GM23248 (cell line): Measurements from ENCODE around the gene OS9. TPM values are rescaled to one million over a fixed set of nuclear protein-coding genes. Genes with fewer than 3 reads are reported as not detected.

Experiments
- DNase-seq: peaks from one replicate; pipeline ENCODE4 v3.0.0-alpha.2; 2015
- H2AFZ ChIP-seq: fragments of 200-600 bp; sonication (generic); 2 replicates; pipeline ENCODE4 v1.6.1; 2016; ENCODE audit warnings: antibody characterized with exemption
- H3F3A ChIP-seq: fragments of 200-600 bp; sonication (generic); 2 replicates; pipeline ENCODE4 v1.6.1; 2016; ENCODE audit warnings: mild to moderate bottlenecking, antibody characterized with exemption, mixed run types; ENCODE audit not compliant: insufficient read depth
- H3K27ac ChIP-seq: fragments of 200-600 bp; sonication (generic); 2 replicates; pipeline ENCODE4 v1.5.1; 2016; ENCODE audit warnings: mild to moderate bottlenecking
- H3K27me3 ChIP-seq: fragments of 200-600 bp; sonication (generic); replicated peaks from 2 replicates; pipeline ENCODE4 v1.6.1; 2016; ENCODE audit warnings: mild to moderate bottlenecking; ENCODE audit not compliant: insufficient read depth
- H3K36me3 ChIP-seq: fragments of 200-600 bp; sonication (generic); 2 replicates; pipeline ENCODE4 v1.6.1; 2016; ENCODE audit warnings: low read depth, mild to moderate bottlenecking
- H3K4me1 ChIP-seq: fragments of 200-600 bp; sonication (generic); 2 replicates; pipeline ENCODE4 v1.6.1; 2016; ENCODE audit warnings: mild to moderate bottlenecking; ENCODE audit not compliant: insufficient read depth
- H3K4me2 ChIP-seq: fragments of 200-600 bp; sonication (generic); one replicate; pipeline ENCODE4 v1.6.1; 2016; ENCODE audit warnings: mild to moderate bottlenecking; ENCODE audit not compliant: unreplicated experiment
- H3K4me3 ChIP-seq: fragments of 200-600 bp; sonication (generic); 2 replicates; pipeline ENCODE4 v1.5.1; 2016; ENCODE audit warnings: mild to moderate bottlenecking
- H3K79me2 ChIP-seq: fragments of 200-600 bp; sonication (generic); 2 replicates; pipeline ENCODE4 v1.6.1; 2016; ENCODE audit warnings: mild to moderate bottlenecking; ENCODE audit not compliant: insufficient read depth
- H3K9ac ChIP-seq: fragments of 200-600 bp; sonication (generic); 2 replicates; pipeline ENCODE4 v1.6.1; 2016; ENCODE audit warnings: mild to moderate bottlenecking
- H3K9me2 ChIP-seq: fragments of 200-600 bp; sonication (generic); 2 replicates; pipeline ENCODE4 v1.6.1; 2016; ENCODE audit warnings: mixed run types, mild to moderate bottlenecking, moderate library complexity; ENCODE audit not compliant: insufficient read depth
- H3K9me3 ChIP-seq: fragments of 200-600 bp; sonication (generic); one replicate; pipeline ENCODE4 v1.6.1; 2017; ENCODE audit warnings: low read depth
- H4K20me1 ChIP-seq: fragments of 200-600 bp; sonication (generic); 2 replicates; pipeline ENCODE4 v1.6.0; 2016; ENCODE audit not compliant: insufficient read depth
- EZH2 ChIP-seq: fragments of 200-600 bp; sonication (generic); IDR thresholded peaks from 2 replicates; pipeline ENCODE4 v1.6.1; 2018; ENCODE audit warnings: antibody characterized with exemption, mild to moderate bottlenecking; ENCODE audit not compliant: insufficient read depth, poor library complexity, severe bottlenecking
- EZH2phosphoT487 ChIP-seq: fragments of 200-600 bp; sonication (generic); IDR thresholded peaks from 2 replicates; pipeline ENCODE4 v1.6.1; 2018; ENCODE audit warnings: antibody characterized with exemption, moderate library complexity, mild to moderate bottlenecking, low read depth; ENCODE audit not compliant: insufficient read depth
- WGBS, 2 experiments: methylation state at CpG; one replicate each; pipeline ENCODE4 v1.1.6; 2015 to 2017; ENCODE audit warnings: low lambda C conversion rate in 2 of 2, low coverage in 1 of 2; ENCODE audit errors: missing lambda C conversion rate in 2 of 2; 5-methylcytosine and 5-hydroxymethylcytosine counted together
- in situ Hi-C: fragments of 300-500 bp; cut with MboI; formaldehyde crosslinking; loops from 2 replicates; pipeline ENCODE4 v1.15.0; 2020
- polyA plus RNA-seq: library from polyadenylated mRNA; unstranded; fragments of >200 nt; fragmentation: Nextera tagmentation; extraction: Ambion mirVana; gene quantifications from 2 replicates; pipeline ENCODE4 v1.2.1, GENCODE V29; 2016
- total RNA-seq: library from RNA; depleted of rRNA; stranded (reverse); fragments of >200 nt; shearing (Covaris generic); gene quantifications from 2 replicates; pipeline ENCODE4 v1.2.3, GENCODE V29; 2014

OS9 gene
- total and polyA plus RNA-seq, 2 experiments from 2014 or later: 186 to 329 TPM

GRCh38 chr12:57732726-57733593 is 39.0 kb downstream of the OS9 start:
- H3K9me2 ChIP-seq: no peaks in the 10 kb centered on the region
- 68% methylated on average over 11 of the region's 11 CpGs for WGBS, 2 experiments
- H3K27me3 ChIP-seq: peaks cover 18% of the 10 kb centered on the region
- no peak overlapping the region for H3K4me2 ChIP-seq
- H3K9me3 ChIP-seq: no peaks in the 10 kb centered on the region
- no peaks in the 10 kb centered on the region for H4K20me1 ChIP-seq
- DNase-seq: peak; percentile 43
- no peak overlapping the region for H3K9ac ChIP-seq
- H3F3A ChIP-seq: no peaks in the 10 kb centered on the region; the same call in 1 of the 2 replicates
- no peaks in the 10 kb centered on the region for H3K79me2 ChIP-seq
- H3K36me3 ChIP-seq: no peaks in the 10 kb centered on the region
- TF ChIP-seq EZH2phosphoT487: no peak
- no peak for TF ChIP-seq EZH2
- H3K4me1 ChIP-seq: no peaks in the 10 kb centered on the region
- no peak overlapping the region for H2AFZ ChIP-seq
- in situ Hi-C loops: no loop called here
- H3K27ac ChIP-seq: no peak overlapping the region
- H3K4me3 ChIP-seq: no peak overlapping the region

GRCh38 chr12:57733928-57734327 is 40.0 kb downstream of the OS9 start:
- no peak overlapping the region for H2AFZ ChIP-seq
- H3K27ac ChIP-seq: no peak overlapping the region
- peaks cover 25% of the 10 kb centered on the region for H3K27me3 ChIP-seq
- DNase-seq: no peak
- H3K36me3 ChIP-seq: no peaks in the 10 kb centered on the region
- H3K4me2 ChIP-seq: no peak overlapping the region
- no peaks in the 10 kb centered on the region for H4K20me1 ChIP-seq
- H3K9ac ChIP-seq: no peak overlapping the region
- H3K4me3 ChIP-seq: no peak overlapping the region
- WGBS, 2 experiments: 70 to 92% methylated on average over 6 of the region's 6 CpGs
- TF ChIP-seq EZH2 (no peak), EZH2phosphoT487 (no peak)
- H3K9me2 ChIP-seq: no peaks in the 10 kb centered on the region
- in situ Hi-C loops: no loop called here
- H3K9me3 ChIP-seq: no peaks in the 10 kb centered on the region
- no peaks in the 10 kb centered on the region for H3K79me2 ChIP-seq
- no peaks in the 10 kb centered on the region for H3F3A ChIP-seq
- no peaks in the 10 kb centered on the region for H3K4me1 ChIP-seq

GRCh38 chr12:57734591-57734990 is 40.7 kb downstream of the OS9 start:
- no peak overlapping the region for H3K4me3 ChIP-seq
- no peaks in the 10 kb centered on the region for H3K9me3 ChIP-seq
- H3F3A ChIP-seq: no peaks in the 10 kb centered on the region
- WGBS, 2 experiments: 81 to 93% methylated on average over 4 of the region's 4 CpGs
- H3K36me3 ChIP-seq: no peaks in the 10 kb centered on the region
- H3K27ac ChIP-seq: no peak overlapping the region
- no peak overlapping the region for H3K9ac ChIP-seq
- in situ Hi-C loops: no loop called here
- no peak overlapping the region for H2AFZ ChIP-seq
- TF ChIP-seq EZH2: no peak
- no peak for TF ChIP-seq EZH2phosphoT487
- H3K27me3 ChIP-seq: peaks cover 32% of the 10 kb centered on the region
- DNase-seq: no peak
- no peak overlapping the region for H3K4me2 ChIP-seq
- no peaks in the 10 kb centered on the region for H3K79me2 ChIP-seq
- H3K4me1 ChIP-seq: no peaks in the 10 kb centered on the region
- no peaks in the 10 kb centered on the region for H4K20me1 ChIP-seq
- H3K9me2 ChIP-seq: no peaks in the 10 kb centered on the region

- Histone ChIP-seq H2AFZ (peak overlapping the region; percentile 55), H3K4me1 (no peaks in the 10 kb centered on the region), H3K9me2 (no peaks in the 10 kb centered on the region), H3K27me3 (peaks cover 37% of the 10 kb centered on the region), H3K9ac (0 out of 2 replicates have a peak overlapping the region, but pooled peaks have one; percentile 10), H3K4me3 (peak overlapping the region; percentile 55; the same call in 1 of the 2 replicates), H3F3A (no peaks in the 10 kb centered on the region), H3K4me2 (peak overlapping the region; percentile 75), H3K9me3 (no peaks in the 10 kb centered on the region), H4K20me1 (no peaks in the 10 kb centered on the region), H3K27ac (no peak overlapping the region), H3K36me3 (no peaks in the 10 kb centered on the region), H3K79me2 (no peaks in the 10 kb centered on the region)
- 24 to 25% methylated on average over 8 of the region's 8 CpGs for WGBS, 2 experiments
- TF ChIP-seq EZH2phosphoT487: no peak
- no peak for TF ChIP-seq EZH2
- in situ Hi-C loops: no loop called here
- DNase-seq: peak; percentile 44
These were observed 41.4 kb downstream of the OS9 start for GRCh38 chr12:57735198-57735855.
